Transverse colon (tissue), 1 donor: Measurements from ENCODE around the gene TRIM14.

Experiments used
- EP300 ChIP-seq: sonication (generic); formaldehyde crosslinking; IDR thresholded peaks from one replicate; pipeline ENCODE4 v1.6.1; 2017; ENCODE audit warnings: antibody characterized with exemption, low read depth
- POLR2A ChIP-seq: fragments of 450-650 bp; IDR thresholded peaks from one replicate; pipeline ENCODE4 v1.6.1; 2016; ENCODE audit warnings: antibody characterized with exemption, mild to moderate bottlenecking, moderate library complexity

DNA sequence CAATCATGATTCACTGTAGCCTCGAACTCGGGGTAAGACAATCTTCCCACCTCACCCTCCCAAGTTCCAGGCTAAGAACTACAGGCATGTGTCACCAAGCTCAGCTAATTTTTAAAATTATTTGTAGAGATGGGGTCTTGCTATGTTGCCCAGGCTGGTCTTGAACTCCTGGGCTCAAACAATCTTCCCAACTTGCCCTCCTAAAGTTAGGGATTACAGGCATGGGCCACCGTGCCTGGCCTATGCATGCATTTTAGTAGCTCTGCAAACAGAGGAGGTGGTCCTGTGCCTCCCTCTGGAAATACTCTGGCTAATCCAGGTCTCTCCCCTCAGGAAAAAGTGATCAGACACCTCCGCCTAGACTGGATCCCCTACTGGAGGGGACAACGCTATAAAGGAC is 21.5 kb upstream of the TRIM14 start:
- TF ChIP-seq EP300 (no peak), POLR2A (no peak)
